GM12864 (cell line): Measurements from ENCODE around the gene CTNNA3.

Experiments used
- DNase-seq: peaks from one replicate; pipeline ENCODE4 v3.0.0-alpha.2; 2011; ENCODE audit warnings: low read depth
- H3K4me3 ChIP-seq: 2 replicates; pipeline ENCODE4 v1.5.1; 2011; ENCODE audit warnings: mild to moderate bottlenecking, low read depth, low read length, control low read depth
- CTCF ChIP-seq: IDR thresholded peaks from 2 replicates; pipeline ENCODE4 v1.5.1; 2011; ENCODE audit warnings: low read depth, mild to moderate bottlenecking, moderate library complexity, low read length, control low read depth, inconsistent platforms; ENCODE audit errors: missing control alignments

The CTNNA3 gene

GRCh38 chr10:67036808-67037207 lies 659.2 kb downstream of the CTNNA3 start:
- no peak overlapping the region for H3K4me3 ChIP-seq
- no peak for DNase-seq
- no peak for TF ChIP-seq CTCF

GRCh38 chr10:67033878-67034277 lies 662.1 kb downstream of the CTNNA3 start:
- H3K4me3 ChIP-seq: no peak overlapping the region
- DNase-seq: no peak
- no peak for TF ChIP-seq CTCF

GRCh38 chr10:67022099-67022498 lies 673.9 kb downstream of the CTNNA3 start:
- no peak for DNase-seq
- no peak for TF ChIP-seq CTCF

GRCh38 chr10:67017218-67017617 lies 678.8 kb downstream of the CTNNA3 start:
- no peak for TF ChIP-seq CTCF
- no peak for DNase-seq
- H3K4me3 ChIP-seq: no peak overlapping the region

More at GRCh38 chr10:67022099-67022498, 673.9 kb downstream of the CTNNA3 start:
- H3K4me3 ChIP-seq: no peak overlapping the region

GRCh38 chr10:67015225-67015624 lies 680.8 kb downstream of the CTNNA3 start:
- H3K4me3 ChIP-seq: no peak overlapping the region
- no peak for DNase-seq
- TF ChIP-seq CTCF: no peak

GRCh38 chr10:67011981-67012380 lies 684.0 kb downstream of the CTNNA3 start:
- TF ChIP-seq CTCF: no peak
- H3K4me3 ChIP-seq: no peak overlapping the region
- DNase-seq: no peak

- no peak overlapping the region for H3K4me3 ChIP-seq
- TF ChIP-seq CTCF: no peak
- DNase-seq: no peak
Observed at GRCh38 chr10:67011480-67011879, 684.5 kb downstream of the CTNNA3 start.
